Astrocyte of the cerebellum (primary cell): Measurements from ENCODE around the gene ZNF787.

Source experiments
- DNase-seq: peaks from one replicate; pipeline ENCODE4 v3.0.0-alpha.2; 2011; ENCODE audit warnings: low read depth
- H3K4me3 ChIP-seq: 2 replicates; pipeline ENCODE4 v1.5.1; 2011; ENCODE audit warnings: mild to moderate bottlenecking, low read depth, low read length, moderate library complexity
- CTCF ChIP-seq: IDR thresholded peaks from 2 replicates; pipeline ENCODE4 v1.5.1; 2012; ENCODE audit warnings: low read length, low read depth, moderate library complexity, mild to moderate bottlenecking; ENCODE audit errors: missing control alignments
- in situ Hi-C: cut with HindIII; loops from 2 replicates; pipeline ENCODE4 v1.10.0; 2017; ENCODE audit warnings: low sequenced_read_pairs

ZNF787 gene

DNA sequence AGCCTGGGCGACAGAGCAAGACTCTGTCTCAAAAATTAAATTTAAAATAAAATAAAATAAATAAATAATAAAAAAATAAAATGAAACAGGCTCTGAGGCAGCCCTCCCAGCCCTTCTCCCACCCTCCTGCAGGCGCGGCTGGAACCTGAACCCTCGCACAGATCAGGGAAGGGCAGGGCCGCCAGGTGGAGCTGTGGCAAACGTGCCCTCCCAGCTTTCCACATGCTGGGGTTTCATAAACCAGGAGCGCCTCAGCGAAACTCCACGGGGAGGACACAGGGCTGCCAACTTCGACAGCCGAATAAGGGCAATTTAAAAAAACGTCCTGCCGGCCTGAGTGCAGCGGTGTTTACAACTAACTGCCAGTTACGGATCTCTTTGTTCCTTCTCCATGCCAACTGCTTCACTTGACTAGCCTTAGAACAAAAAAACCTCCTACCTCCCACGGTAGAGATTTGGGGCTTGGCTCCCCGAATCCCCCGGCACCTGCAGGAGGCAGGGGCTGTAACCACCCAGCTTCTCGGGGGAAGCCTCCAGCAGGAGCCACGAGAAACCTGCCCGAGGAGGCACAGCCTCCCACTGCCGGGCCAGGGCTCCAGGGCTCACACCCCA lies 15.9 kb downstream of the ZNF787 start:
- no peak overlapping the region for H3K4me3 ChIP-seq
- in situ Hi-C loops: no loop called here

DNA sequence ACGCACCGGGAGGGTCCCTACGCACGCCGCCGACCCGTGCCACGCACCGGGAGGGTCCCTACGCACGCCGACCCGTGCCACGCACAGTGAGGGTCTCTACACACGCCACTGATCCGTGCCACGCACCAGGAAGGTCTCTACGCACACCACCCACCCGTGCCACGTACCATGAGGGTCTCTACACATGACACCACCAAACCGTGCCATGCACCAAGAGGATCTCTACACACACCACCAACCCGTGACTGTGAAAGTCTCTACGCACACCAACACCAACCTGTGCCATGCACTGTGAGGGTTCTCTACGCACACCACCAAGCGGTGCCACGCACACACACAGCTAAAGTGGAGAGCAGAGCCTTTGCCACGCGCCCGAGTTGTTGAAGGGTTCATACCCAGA lies 16.7 kb downstream of the ZNF787 start:
- TF ChIP-seq CTCF: no peak
- no peak overlapping the region for H3K4me3 ChIP-seq
- in situ Hi-C loops: no loop called here
- DNase-seq: no peak

More for the DNA sequence above, 15.9 kb downstream of the ZNF787 start:
- TF ChIP-seq CTCF: peak; percentile 83
- DNase-seq: peak; percentile 76

DNA sequence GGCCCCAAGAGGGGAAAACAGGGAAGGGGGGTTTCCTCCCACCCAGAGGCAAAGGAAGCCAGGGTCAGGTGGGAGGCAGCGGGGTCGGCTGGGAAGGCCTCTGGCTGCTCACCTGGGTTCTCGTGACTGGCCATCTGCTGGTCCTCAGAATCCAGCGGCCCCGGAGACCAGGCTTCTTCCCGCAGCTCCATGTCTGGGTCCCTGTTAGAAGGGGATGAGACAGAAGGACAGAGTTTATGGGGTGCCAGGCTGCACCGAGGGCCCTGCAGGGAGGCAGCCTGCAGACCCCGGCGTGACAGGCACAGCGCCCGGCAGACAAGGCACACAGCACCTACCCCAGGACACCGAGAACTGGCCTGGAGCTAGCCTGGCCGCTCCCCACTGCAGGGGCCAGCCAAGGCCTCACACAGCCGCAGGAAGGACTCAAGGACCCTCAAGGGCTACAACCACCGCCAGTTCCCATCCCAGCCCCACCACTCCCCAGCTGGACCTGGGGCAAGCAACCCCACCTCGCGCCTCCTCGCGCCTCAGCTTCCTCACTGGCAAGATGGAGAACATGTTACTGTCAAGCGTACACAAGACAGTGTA lies 18.0 kb downstream of the ZNF787 start:
- no peak for DNase-seq
- TF ChIP-seq CTCF: no peak
- in situ Hi-C loops: no loop called here
- no peak overlapping the region for H3K4me3 ChIP-seq

DNA sequence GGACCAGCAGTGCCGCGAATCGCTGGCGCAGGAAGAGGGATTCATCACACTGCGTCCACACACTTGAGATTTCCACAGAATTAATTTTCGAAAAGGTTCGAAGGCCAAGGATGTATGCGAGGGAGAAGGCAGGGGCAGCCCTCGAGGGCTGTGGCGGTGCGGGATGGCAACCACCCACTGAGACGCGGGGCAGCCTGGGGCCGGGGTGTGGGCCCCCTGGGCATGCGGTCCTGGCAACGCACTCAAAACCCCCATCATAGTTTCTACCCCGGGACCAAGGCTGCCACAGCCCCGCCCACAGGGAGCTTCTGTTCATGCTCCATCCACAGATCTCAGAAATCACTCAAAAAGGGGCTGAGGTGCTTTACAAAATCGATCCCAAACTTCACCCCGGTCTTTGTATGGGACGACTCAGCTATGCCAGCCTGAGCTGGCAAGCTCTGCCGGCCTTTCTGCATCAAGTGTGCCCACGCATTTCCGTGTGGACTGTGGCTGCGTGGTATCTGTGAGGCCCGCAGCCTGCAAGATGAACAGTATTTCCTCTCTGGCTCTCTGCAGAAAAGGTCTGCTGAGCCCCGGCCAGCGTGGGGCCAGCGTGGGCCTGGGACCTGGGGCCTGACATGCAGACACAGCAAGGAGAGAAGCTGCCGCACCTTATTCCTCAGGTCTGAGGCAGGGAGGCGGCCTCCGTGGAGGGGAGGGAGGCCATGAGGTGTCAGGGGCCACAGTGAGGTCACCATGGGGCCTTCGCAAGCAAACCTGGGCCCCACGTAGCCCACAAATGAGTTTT lies 19.2 kb downstream of the ZNF787 start:
- DNase-seq: no peak
- in situ Hi-C loops: no loop called here
- no peak overlapping the region for H3K4me3 ChIP-seq
- no peak for TF ChIP-seq CTCF

DNA sequence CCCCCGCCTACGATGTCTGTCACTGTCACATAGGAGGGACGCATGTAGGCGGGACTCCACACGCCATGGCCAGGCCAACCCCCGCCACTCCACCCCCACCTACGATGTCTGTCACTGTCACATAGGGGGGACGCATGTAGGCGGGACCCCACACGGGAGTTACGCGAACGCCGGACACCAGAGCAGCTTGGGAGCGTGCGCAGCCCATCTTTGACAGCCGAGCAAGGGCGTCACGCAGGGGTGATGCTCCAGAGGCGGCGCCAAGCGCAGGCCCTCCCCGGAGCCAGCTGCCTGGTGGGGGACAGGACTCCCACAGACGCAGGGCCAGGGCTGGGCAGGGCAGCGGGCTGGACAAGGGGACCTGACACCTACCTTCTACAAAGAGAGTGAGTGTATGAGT lies 20.0 kb downstream of the ZNF787 start:
- in situ Hi-C loops: no loop called here
- no peak overlapping the region for H3K4me3 ChIP-seq
- no peak for TF ChIP-seq CTCF
- no peak for DNase-seq

GRCh38 chr19:56099638-56100539 lies 21.2 kb downstream of the ZNF787 start:
- no peak for DNase-seq
- TF ChIP-seq CTCF: no peak
- in situ Hi-C loops: no loop called here
- no peak overlapping the region for H3K4me3 ChIP-seq
